Gastroesophageal sphincter (tissue), 3 donors: ENCODE data around the gene PPP4R3A.

ENCODE experiments used
- CTCF ChIP-seq, 4 experiments: fragments of 200-600 bp in 2 of 4; fragments of 450-650 bp in 2 of 4; sonication (generic) in 1 of 4; IDR thresholded peaks; one replicate each; pipeline ENCODE4 v1.5.1; 2017 to 2019; ENCODE audit warnings: antibody characterized with exemption in 4 of 4, mild to moderate bottlenecking in 2 of 4, moderate library complexity in 2 of 4
- POLR2A ChIP-seq, 2 donors: fragments of 450-650 bp; IDR thresholded peaks; one replicate each; pipeline ENCODE4 v1.6.1; 2017; ENCODE audit warnings: antibody characterized with exemption in 2 of 2, mild to moderate bottlenecking in 2 of 2, moderate library complexity in 1 of 2

GRCh38 chr14:91503000-91503504, 7.1 kb downstream of the PPP4R3A start:
- TF ChIP-seq CTCF (IDR thresholded peaks at IDR 0.05) (no peak), POLR2A (IDR thresholded peaks at IDR 0.05) (no peak)
